Measurements from ENCODE around the gene STAT2. TPM values are rescaled to one million over a fixed set of nuclear protein-coding genes. Genes with fewer than 3 reads are reported as not detected.

Gene STAT2
- 36.3 and 37.5 TPM in 2 replicates for total RNA-seq

GRCh38 chr12:56359851-56360767 lies at the start of gene STAT2:
Gene STAT2, minus strand, starts transcription at chr12:56360107. Its CDS starts 3,536 bp downstream, at chr12:56356571.

GRCh38 chr12:56362130-56363059 lies 2.5 kb upstream of the STAT2 start, which contains the start of gene APOF:
Gene APOF, minus strand, starts transcription at chr12:56362857. Its CDS starts 112 bp downstream, at chr12:56362745.

GRCh38 chr12:56338308-56339157 lies 21.4 kb downstream of the STAT2 start, which contains the start of gene IL23A:
Gene IL23A, plus strand, starts transcription at chr12:56338884. Its CDS starts 161 bp downstream, at chr12:56339045.

GRCh38 chr12:56333679-56334489 lies 26.0 kb downstream of the STAT2 start, which contains the start of gene PAN2:
Gene PAN2, minus strand, starts transcription at chr12:56334000. Its CDS starts 906 bp downstream, at chr12:56333094.

GRCh38 chr12:56315622-56316473 lies 44.1 kb downstream of the STAT2 start, which contains the start of gene CNPY2:
Gene CNPY2, minus strand, starts transcription at chr12:56315988. Its CDS starts 771 bp downstream, at chr12:56315217.

GRCh38 chr12:56299853-56300643 lies 59.9 kb downstream of the STAT2 start, which contains the start of gene CS:
Gene CS, minus strand, starts transcription at chr12:56300330. Its CDS starts 129 bp downstream, at chr12:56300201.

Other genes with a start within 250 kb of the STAT2 start
- 4,695 and 6,389 TPM in 2 replicates for gene RPL41, start 243.5 kb downstream of the STAT2 start, total RNA-seq
- gene ZC3H10, start 241.8 kb downstream of the STAT2 start, total RNA-seq: 0.98 and 2.2 TPM in 2 replicates
- gene ESYT1, start 231.8 kb downstream of the STAT2 start, total RNA-seq: 152 and 202 TPM in 2 replicates
- gene MYL6B, start 207.5 kb downstream of the STAT2 start, total RNA-seq: 56.0 and 95.3 TPM in 2 replicates
- gene MYL6, start 201.7 kb downstream of the STAT2 start, total RNA-seq: 1,958 and 2,366 TPM in 2 replicates
- 22.7 and 28.4 TPM in 2 replicates for gene SMARCC2, start 170.6 kb downstream of the STAT2 start, total RNA-seq
- 32.7 and 36.3 TPM in 2 replicates for gene RNF41, start 138.2 kb downstream of the STAT2 start, total RNA-seq
- 43.2 and 50.9 TPM in 2 replicates for gene NABP2, start 135.8 kb downstream of the STAT2 start, total RNA-seq
- gene SLC39A5, start 130.1 kb downstream of the STAT2 start, total RNA-seq: not detected in 2 replicates
- 12.4 and 18.3 TPM in 2 replicates for gene ANKRD52, start 101.7 kb downstream of the STAT2 start, total RNA-seq
- gene COQ10A, start 93.2 kb downstream of the STAT2 start, total RNA-seq: 7.8 and 18.3 TPM in 2 replicates
- 111 and 144 TPM in 2 replicates for gene CS, start 59.8 kb downstream of the STAT2 start, total RNA-seq
- gene CNPY2, start 44.1 kb downstream of the STAT2 start, total RNA-seq: 78.9 and 88.9 TPM in 2 replicates
- gene PAN2, start 26.1 kb downstream of the STAT2 start, total RNA-seq: 12.6 and 15.4 TPM in 2 replicates
- gene IL23A, start 21.2 kb downstream of the STAT2 start, total RNA-seq: 0.92 TPM in 1 of 2 replicates, not detected in the other
- gene APOF, start 2.8 kb upstream of the STAT2 start, total RNA-seq: not detected in 2 replicates
- 14.2 and 17.8 TPM in 2 replicates for gene TIMELESS, start 89.3 kb upstream of the STAT2 start, total RNA-seq
- gene MIP, start 94.5 kb upstream of the STAT2 start, total RNA-seq: not detected in 2 replicates
- 1.9 and 2.0 TPM in 2 replicates for gene SPRYD4, start 108.5 kb upstream of the STAT2 start, total RNA-seq
- gene GLS2, start 128.1 kb upstream of the STAT2 start, total RNA-seq: 4.2 and 6.0 TPM in 2 replicates
- 12.9 and 21.6 TPM in 2 replicates for gene RBMS2, start 161.7 kb upstream of the STAT2 start, total RNA-seq

Data from airway epithelial cell (primary cell).